ENCODE data around the gene ERI3.

Gene ERI3

DNA sequence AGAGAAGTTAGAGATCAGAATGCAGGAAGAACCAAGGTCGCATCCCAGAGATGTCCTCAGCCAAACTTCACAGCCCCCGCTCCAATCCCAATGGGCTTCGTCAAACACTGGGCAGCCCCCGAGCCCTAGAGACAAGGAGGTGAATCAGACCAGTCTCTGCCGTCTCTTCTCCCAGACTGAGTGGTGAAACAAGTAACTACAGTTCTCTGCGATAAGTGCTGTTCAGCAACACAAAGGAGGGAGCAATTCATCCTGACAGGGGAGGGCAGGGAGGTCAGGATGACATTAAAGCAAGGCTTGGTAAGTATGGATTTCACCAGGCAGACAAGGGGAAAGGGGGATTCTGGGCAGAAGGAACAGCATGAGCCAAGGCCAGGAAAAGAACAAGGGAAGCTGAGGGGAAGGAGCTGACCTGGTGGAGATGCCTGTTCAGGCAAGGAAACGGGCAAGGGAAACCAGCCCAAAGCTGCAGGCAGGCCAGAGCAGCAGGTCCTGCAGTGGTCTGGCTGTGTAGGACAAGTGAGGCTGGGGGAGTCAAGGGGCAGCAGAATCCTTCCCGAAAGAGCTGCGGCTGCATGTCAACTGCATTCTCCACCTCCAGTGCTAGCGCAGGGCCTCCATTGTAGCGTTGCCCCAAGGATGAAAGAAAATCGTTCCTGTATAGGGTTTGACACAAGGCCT, 13.6 kb upstream of the ERI3 start:
- TF ChIP-seq, protein P1, sequence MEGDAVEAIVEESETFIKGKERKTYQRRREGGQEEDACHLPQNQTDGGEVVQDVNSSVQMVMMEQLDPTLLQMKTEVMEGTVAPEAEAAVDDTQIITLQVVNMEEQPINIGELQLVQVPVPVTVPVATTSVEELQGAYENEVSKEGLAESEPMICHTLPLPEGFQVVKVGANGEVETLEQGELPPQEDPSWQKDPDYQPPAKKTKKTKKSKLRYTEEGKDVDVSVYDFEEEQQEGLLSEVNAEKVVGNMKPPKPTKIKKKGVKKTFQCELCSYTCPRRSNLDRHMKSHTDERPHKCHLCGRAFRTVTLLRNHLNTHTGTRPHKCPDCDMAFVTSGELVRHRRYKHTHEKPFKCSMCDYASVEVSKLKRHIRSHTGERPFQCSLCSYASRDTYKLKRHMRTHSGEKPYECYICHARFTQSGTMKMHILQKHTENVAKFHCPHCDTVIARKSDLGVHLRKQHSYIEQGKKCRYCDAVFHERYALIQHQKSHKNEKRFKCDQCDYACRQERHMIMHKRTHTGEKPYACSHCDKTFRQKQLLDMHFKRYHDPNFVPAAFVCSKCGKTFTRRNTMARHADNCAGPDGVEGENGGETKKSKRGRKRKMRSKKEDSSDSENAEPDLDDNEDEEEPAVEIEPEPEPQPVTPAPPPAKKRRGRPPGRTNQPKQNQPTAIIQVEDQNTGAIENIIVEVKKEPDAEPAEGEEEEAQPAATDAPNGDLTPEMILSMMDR (IDR thresholded peaks at IDR 0.05; ENCODE audit: borderline replicate concordance, extremely low read depth, low read length, poor library complexity, severe bottlenecking): no peak
- TF ChIP-seq EZH2 (IDR thresholded peaks at IDR 0.05; ENCODE audit: borderline replicate concordance, low read depth, low read length, severe bottlenecking): no peak
- H3K4me3 ChIP-seq (ENCODE audit: low read depth in 1 of 2, low read length in 2 of 2): no peak overlapping the region
- H3K27ac ChIP-seq (ENCODE audit: low read length): no peak overlapping the region
- H3K4me2 ChIP-seq (ENCODE audit: insufficient read depth, low read length): no peak overlapping the region
- no peaks in the 10 kb centered on the region for H3K79me2 ChIP-seq (ENCODE audit: insufficient read depth, low read length)
- no peak overlapping the region for H3K9ac ChIP-seq (ENCODE audit: low read depth, low read length)
- H3K27me3 ChIP-seq (ENCODE audit: insufficient read depth, low read length, poor library complexity): peaks cover 13% of the 10 kb centered on the region
- H3K9me3 ChIP-seq (ENCODE audit: insufficient read depth, low read length, severe bottlenecking): no peaks in the 10 kb centered on the region
- H4K20me1 ChIP-seq (ENCODE audit: insufficient read depth, low read length): no peaks in the 10 kb centered on the region
- H3K36me3 ChIP-seq (ENCODE audit: insufficient read depth, low read length): no peaks in the 10 kb centered on the region
- H3K4me1 ChIP-seq (ENCODE audit: insufficient read depth, low read length): no peaks in the 10 kb centered on the region
- ATAC-seq (ENCODE audit: insufficient read depth, low read depth): no peak
- H2AFZ ChIP-seq (ENCODE audit: low read depth, low read length): no peak overlapping the region
- DNase-seq: no peak

DNA sequence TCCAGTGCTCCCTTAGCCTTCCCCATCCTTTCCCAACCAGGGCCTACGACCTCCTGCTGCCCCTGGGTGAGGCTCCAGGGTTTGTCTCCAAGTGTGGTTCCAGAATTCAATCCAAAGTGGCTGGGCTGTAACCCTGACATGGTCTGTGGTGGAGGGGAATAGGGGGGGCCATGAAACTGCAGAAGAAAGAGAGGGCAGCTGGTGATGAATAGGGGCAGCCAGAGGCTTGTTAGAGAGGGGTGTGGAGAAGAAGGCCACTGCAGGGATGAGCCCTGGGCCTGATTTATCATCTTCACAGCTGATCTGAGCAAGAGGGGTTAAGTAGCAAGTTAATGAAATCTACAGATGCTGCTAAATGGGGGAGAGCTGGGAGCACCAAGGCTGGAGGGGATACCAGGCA, 12.9 kb upstream of the ERI3 start:
- no peak overlapping the region for H3K27ac ChIP-seq (ENCODE audit: low read length)
- no peak for TF ChIP-seq EZH2 (IDR thresholded peaks at IDR 0.05; ENCODE audit: borderline replicate concordance, low read depth, low read length, severe bottlenecking)
- TF ChIP-seq, protein P1 (IDR thresholded peaks at IDR 0.05; ENCODE audit: borderline replicate concordance, extremely low read depth, low read length, poor library complexity, severe bottlenecking): no peak
- H3K79me2 ChIP-seq (ENCODE audit: insufficient read depth, low read length): no peaks in the 10 kb centered on the region
- no peak overlapping the region for H3K4me3 ChIP-seq (ENCODE audit: low read depth in 1 of 2, low read length in 2 of 2)
- no peak for ATAC-seq (ENCODE audit: insufficient read depth, low read depth)
- no peak overlapping the region for H3K9ac ChIP-seq (ENCODE audit: low read depth, low read length)
- H3K9me3 ChIP-seq (ENCODE audit: insufficient read depth, low read length, severe bottlenecking): no peaks in the 10 kb centered on the region
- H3K4me1 ChIP-seq (ENCODE audit: insufficient read depth, low read length): no peaks in the 10 kb centered on the region
- H3K36me3 ChIP-seq (ENCODE audit: insufficient read depth, low read length): no peaks in the 10 kb centered on the region
- peaks cover 16% of the 10 kb centered on the region for H3K27me3 ChIP-seq (ENCODE audit: insufficient read depth, low read length, poor library complexity)
- no peak for DNase-seq
- H3K4me2 ChIP-seq (ENCODE audit: insufficient read depth, low read length): no peak overlapping the region
- H4K20me1 ChIP-seq (ENCODE audit: insufficient read depth, low read length): no peaks in the 10 kb centered on the region
- no peak overlapping the region for H2AFZ ChIP-seq (ENCODE audit: low read depth, low read length)

DNA sequence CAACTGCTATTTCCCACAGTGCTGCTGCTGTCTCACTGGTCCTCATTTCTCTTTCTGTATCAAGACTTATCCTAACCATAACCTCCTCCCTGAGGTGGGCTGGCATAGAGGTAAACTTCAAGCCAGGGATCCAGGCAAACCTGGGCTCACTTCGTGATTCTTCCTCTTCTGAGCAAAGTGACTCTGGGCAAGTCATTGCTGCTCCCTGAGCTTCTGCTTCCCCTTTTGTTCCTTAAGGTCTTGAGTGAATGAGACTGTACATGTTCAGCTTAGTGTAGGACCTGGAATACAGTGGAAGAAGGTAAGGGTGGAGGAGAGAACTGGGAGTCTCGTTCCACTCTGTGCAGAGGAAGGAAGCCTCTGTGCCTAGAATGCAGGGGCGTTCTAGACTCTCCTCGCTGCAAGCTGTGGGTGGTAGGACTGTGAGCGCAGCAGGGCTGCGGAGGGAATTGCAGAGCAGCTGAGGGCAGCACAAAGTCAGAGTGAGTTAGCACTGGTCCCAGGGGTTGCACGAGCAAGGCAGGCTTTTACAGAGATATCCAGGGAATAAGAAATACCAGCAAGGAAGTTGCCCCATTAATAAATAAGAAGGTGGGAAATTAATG, 11.4 kb upstream of the ERI3 start:
- Histone ChIP-seq H3K4me2 (ENCODE audit: insufficient read depth, low read length) (no peak overlapping the region), H3K79me2 (ENCODE audit: insufficient read depth, low read length) (no peaks in the 10 kb centered on the region), H3K9ac (ENCODE audit: low read depth, low read length) (no peak overlapping the region), H3K36me3 (ENCODE audit: insufficient read depth, low read length) (no peaks in the 10 kb centered on the region), H2AFZ (ENCODE audit: low read depth, low read length) (no peak overlapping the region), H3K9me3 (ENCODE audit: insufficient read depth, low read length, severe bottlenecking) (no peaks in the 10 kb centered on the region), H3K27me3 (ENCODE audit: insufficient read depth, low read length, poor library complexity) (peaks cover 18% of the 10 kb centered on the region), H3K27ac (ENCODE audit: low read length) (no peak overlapping the region), H3K4me3 (ENCODE audit: low read depth in 1 of 2, low read length in 2 of 2) (no peak overlapping the region), H4K20me1 (ENCODE audit: insufficient read depth, low read length) (no peaks in the 10 kb centered on the region), H3K4me1 (ENCODE audit: insufficient read depth, low read length) (no peaks in the 10 kb centered on the region)
- no peak for TF ChIP-seq EZH2 (IDR thresholded peaks at IDR 0.05; ENCODE audit: borderline replicate concordance, low read depth, low read length, severe bottlenecking)
- TF ChIP-seq, protein P1 (IDR thresholded peaks at IDR 0.05; ENCODE audit: borderline replicate concordance, extremely low read depth, low read length, poor library complexity, severe bottlenecking): no peak
- ATAC-seq (ENCODE audit: insufficient read depth, low read depth) (no peak), DNase-seq (no peak)

Measured in DND-41 (cell line).